HG03066 (cell line): ENCODE data around the gene CAPN11.
A peak's percentile ranks its signal among the peaks of the same experiment; 100 is the strongest.

Experiments used
- ATAC-seq: cut with Tn5 transposase; IDR thresholded peaks from one replicate; pipeline ENCODE4 v1.9.1; 2021; ENCODE audit warnings: low read depth; ENCODE audit not compliant: unreplicated experiment

The CAPN11 gene

GRCh38 chr6:44158770-44159228, at the start of gene CAPN11:
Gene CAPN11 (plus strand): TSS chr6:44158820. CDS start chr6:44158849, 29 bp downstream.
- no peak for ATAC-seq

- no peak for ATAC-seq
Observed at GRCh38 chr6:44109212-44109611, 49.4 kb upstream of the CAPN11 start.

GRCh38 chr6:44110005-44110676, 48.5 kb upstream of the CAPN11 start:
- ATAC-seq = no peak

- ATAC-seq = no peak
Observed at GRCh38 chr6:44110966-44111365, 47.7 kb upstream of the CAPN11 start.

- ATAC-seq = no peak
Observed at GRCh38 chr6:44111434-44112417, 46.9 kb upstream of the CAPN11 start.

GRCh38 chr6:44113414-44113813, 45.2 kb upstream of the CAPN11 start:
- ATAC-seq = no peak

GRCh38 chr6:44115866-44116265, 42.8 kb upstream of the CAPN11 start:
- ATAC-seq = no peak

- ATAC-seq = no peak
Observed at GRCh38 chr6:44116641-44117382, 41.8 kb upstream of the CAPN11 start.

- no peak for ATAC-seq
Observed at GRCh38 chr6:44117397-44118128, 41.1 kb upstream of the CAPN11 start.

- no peak for ATAC-seq
Observed at GRCh38 chr6:44119704-44120262, 38.8 kb upstream of the CAPN11 start.

GRCh38 chr6:44120692-44121443, 37.8 kb upstream of the CAPN11 start:
- no peak for ATAC-seq

- no peak for ATAC-seq
Observed at GRCh38 chr6:44122801-44123200, 35.8 kb upstream of the CAPN11 start.

GRCh38 chr6:44123544-44123943, 35.1 kb upstream of the CAPN11 start:
- no peak for ATAC-seq

- ATAC-seq = peak; percentile 41
Observed at GRCh38 chr6:44126320-44127149, 32.1 kb upstream of the CAPN11 start.

GRCh38 chr6:44127186-44128019, 31.2 kb upstream of the CAPN11 start, which contains the start of the genes MRPL14 and TMEM63B:
Gene MRPL14 (minus strand): TSS chr6:44127452. CDS start chr6:44116611, 10,841 bp downstream.
Gene TMEM63B (plus strand): TSS chr6:44127554. CDS start chr6:44134585, 7,031 bp downstream.
- peak; percentile 67 for ATAC-seq

GRCh38 chr6:44128020-44128917, 30.4 kb upstream of the CAPN11 start:
- no peak for ATAC-seq
